ENCODE data around the gene MYD88. TPM values are rescaled to one million over a fixed set of nuclear protein-coding genes. Genes with fewer than 3 reads are reported as not detected.
A peak's percentile ranks its signal among the peaks of the same experiment; 100 is the strongest.

MYD88 gene
- total RNA-seq (2012; rRNA removed), result 10.5 and 12.4 TPM in 2 replicates

GRCh38 chr3:38138349-38139190 lies at the start of gene MYD88:
Gene MYD88 (plus strand): TSS chr3:38138661. CDS start chr3:38138701, 40 bp downstream.
- Histone ChIP-seq H3K27me3 (ENCODE audit: control insufficient read depth, insufficient read depth, low read length) (no peaks in the 10 kb centered on the region), H3K4me1 (ENCODE audit: control insufficient read depth, insufficient read depth, low read length) (peaks cover 21% of the 10 kb centered on the region), H3K36me3 (ENCODE audit: insufficient read depth, low read length) (peaks cover 22% of the 10 kb centered on the region), H3K4me2 (ENCODE audit: low read length) (peak within 1 kb of the TSS; percentile 96), H3K9me3 (replicated peaks; ENCODE audit: low read length) (no peaks in the 10 kb centered on the region), H3K9ac (ENCODE audit: low read depth, low read length) (peak within 1 kb of the TSS; percentile 83), H3K4me3 (ENCODE audit: low read length) (peak within 1 kb of the TSS; percentile 96)

GRCh38 chr3:38089163-38089562 lies 49.3 kb upstream of the MYD88 start:
- H3K4me3 ChIP-seq (ENCODE audit: low read length), result no peak overlapping the region
- H3K27me3 ChIP-seq (ENCODE audit: control insufficient read depth, insufficient read depth, low read length), result peaks cover 36% of the 10 kb centered on the region
- no peaks in the 10 kb centered on the region for H3K36me3 ChIP-seq (ENCODE audit: insufficient read depth, low read length)
- H3K9ac ChIP-seq (ENCODE audit: low read depth, low read length), result no peak overlapping the region
- no peak overlapping the region for H3K4me2 ChIP-seq (ENCODE audit: low read length)
- no peaks in the 10 kb centered on the region for H3K4me1 ChIP-seq (ENCODE audit: control insufficient read depth, insufficient read depth, low read length)
- no peaks in the 10 kb centered on the region for H3K9me3 ChIP-seq (replicated peaks; ENCODE audit: low read length)

GRCh38 chr3:38090453-38090852 lies 48.0 kb upstream of the MYD88 start:
- H3K27me3 ChIP-seq (ENCODE audit: control insufficient read depth, insufficient read depth, low read length), result peaks cover 48% of the 10 kb centered on the region
- H3K9me3 ChIP-seq (replicated peaks; ENCODE audit: low read length), result no peaks in the 10 kb centered on the region
- H3K9ac ChIP-seq (ENCODE audit: low read depth, low read length), result no peak overlapping the region
- no peak overlapping the region for H3K4me2 ChIP-seq (ENCODE audit: low read length)
- no peaks in the 10 kb centered on the region for H3K36me3 ChIP-seq (ENCODE audit: insufficient read depth, low read length)
- H3K4me1 ChIP-seq (ENCODE audit: control insufficient read depth, insufficient read depth, low read length), result no peaks in the 10 kb centered on the region
- H3K4me3 ChIP-seq (ENCODE audit: low read length), result no peak overlapping the region

- no peaks in the 10 kb centered on the region for H3K36me3 ChIP-seq (ENCODE audit: insufficient read depth, low read length)
- H3K27me3 ChIP-seq (ENCODE audit: control insufficient read depth, insufficient read depth, low read length), result peaks cover 86% of the 10 kb centered on the region
- no peaks in the 10 kb centered on the region for H3K9me3 ChIP-seq (replicated peaks; ENCODE audit: low read length)
- H3K4me1 ChIP-seq (ENCODE audit: control insufficient read depth, insufficient read depth, low read length), result no peaks in the 10 kb centered on the region
- no peak overlapping the region for H3K9ac ChIP-seq (ENCODE audit: low read depth, low read length)
- H3K4me3 ChIP-seq (ENCODE audit: low read length), result no peak overlapping the region
- H3K4me2 ChIP-seq (ENCODE audit: low read length), result no peak overlapping the region
Measured at GRCh38 chr3:38094999-38095398, 43.5 kb upstream of the MYD88 start.

GRCh38 chr3:38095669-38096483 lies 42.6 kb upstream of the MYD88 start:
- H3K9ac ChIP-seq (ENCODE audit: low read depth, low read length), result no peak overlapping the region
- no peaks in the 10 kb centered on the region for H3K9me3 ChIP-seq (replicated peaks; ENCODE audit: low read length)
- no peaks in the 10 kb centered on the region for H3K36me3 ChIP-seq (ENCODE audit: insufficient read depth, low read length)
- H3K4me2 ChIP-seq (ENCODE audit: low read length), result no peak overlapping the region
- no peak overlapping the region for H3K4me3 ChIP-seq (ENCODE audit: low read length)
- no peaks in the 10 kb centered on the region for H3K4me1 ChIP-seq (ENCODE audit: control insufficient read depth, insufficient read depth, low read length)
- H3K27me3 ChIP-seq (ENCODE audit: control insufficient read depth, insufficient read depth, low read length), result peaks cover 87% of the 10 kb centered on the region

- H3K9me3 ChIP-seq (replicated peaks; ENCODE audit: low read length), result no peaks in the 10 kb centered on the region
- H3K4me2 ChIP-seq (ENCODE audit: low read length), result no peak overlapping the region
- peaks cover 85% of the 10 kb centered on the region for H3K27me3 ChIP-seq (ENCODE audit: control insufficient read depth, insufficient read depth, low read length)
- H3K36me3 ChIP-seq (ENCODE audit: insufficient read depth, low read length), result no peaks in the 10 kb centered on the region
- H3K9ac ChIP-seq (ENCODE audit: low read depth, low read length), result no peak overlapping the region
- no peak overlapping the region for H3K4me3 ChIP-seq (ENCODE audit: low read length)
- no peaks in the 10 kb centered on the region for H3K4me1 ChIP-seq (ENCODE audit: control insufficient read depth, insufficient read depth, low read length)
Measured at GRCh38 chr3:38097446-38098375, 40.8 kb upstream of the MYD88 start.

- no peak overlapping the region for H3K4me3 ChIP-seq (ENCODE audit: low read length)
- H3K9ac ChIP-seq (ENCODE audit: low read depth, low read length), result no peak overlapping the region
- peaks cover 84% of the 10 kb centered on the region for H3K27me3 ChIP-seq (ENCODE audit: control insufficient read depth, insufficient read depth, low read length)
- H3K9me3 ChIP-seq (replicated peaks; ENCODE audit: low read length), result no peaks in the 10 kb centered on the region
- H3K4me1 ChIP-seq (ENCODE audit: control insufficient read depth, insufficient read depth, low read length), result no peaks in the 10 kb centered on the region
- no peaks in the 10 kb centered on the region for H3K36me3 ChIP-seq (ENCODE audit: insufficient read depth, low read length)
- H3K4me2 ChIP-seq (ENCODE audit: low read length), result no peak overlapping the region
Measured at GRCh38 chr3:38098376-38098723, 40.1 kb upstream of the MYD88 start.

GRCh38 chr3:38099518-38099917 lies 38.9 kb upstream of the MYD88 start:
- Histone ChIP-seq H3K4me3 (ENCODE audit: low read length) (no peak overlapping the region), H3K36me3 (ENCODE audit: insufficient read depth, low read length) (no peaks in the 10 kb centered on the region), H3K4me1 (ENCODE audit: control insufficient read depth, insufficient read depth, low read length) (no peaks in the 10 kb centered on the region), H3K27me3 (ENCODE audit: control insufficient read depth, insufficient read depth, low read length) (peaks cover 79% of the 10 kb centered on the region), H3K4me2 (ENCODE audit: low read length) (no peak overlapping the region), H3K9me3 (replicated peaks; ENCODE audit: low read length) (no peaks in the 10 kb centered on the region), H3K9ac (ENCODE audit: low read depth, low read length) (no peak overlapping the region)

GRCh38 chr3:38100498-38100897 lies 38.0 kb upstream of the MYD88 start:
- Histone ChIP-seq H3K4me3 (ENCODE audit: low read length) (no peak overlapping the region), H3K9me3 (replicated peaks; ENCODE audit: low read length) (no peaks in the 10 kb centered on the region), H3K9ac (ENCODE audit: low read depth, low read length) (no peak overlapping the region), H3K4me2 (ENCODE audit: low read length) (no peak overlapping the region), H3K36me3 (ENCODE audit: insufficient read depth, low read length) (no peaks in the 10 kb centered on the region), H3K4me1 (ENCODE audit: control insufficient read depth, insufficient read depth, low read length) (no peaks in the 10 kb centered on the region), H3K27me3 (ENCODE audit: control insufficient read depth, insufficient read depth, low read length) (peaks cover 74% of the 10 kb centered on the region)

GRCh38 chr3:38101811-38102443 lies 36.5 kb upstream of the MYD88 start:
- Histone ChIP-seq H3K9ac (ENCODE audit: low read depth, low read length) (no peak overlapping the region), H3K4me1 (ENCODE audit: control insufficient read depth, insufficient read depth, low read length) (no peaks in the 10 kb centered on the region), H3K27me3 (ENCODE audit: control insufficient read depth, insufficient read depth, low read length) (peaks cover 65% of the 10 kb centered on the region), H3K36me3 (ENCODE audit: insufficient read depth, low read length) (no peaks in the 10 kb centered on the region), H3K9me3 (replicated peaks; ENCODE audit: low read length) (no peaks in the 10 kb centered on the region), H3K4me3 (ENCODE audit: low read length) (no peak overlapping the region), H3K4me2 (ENCODE audit: low read length) (no peak overlapping the region)

- H3K4me1 ChIP-seq (ENCODE audit: control insufficient read depth, insufficient read depth, low read length), result no peaks in the 10 kb centered on the region
- no peak overlapping the region for H3K9ac ChIP-seq (ENCODE audit: low read depth, low read length)
- no peaks in the 10 kb centered on the region for H3K9me3 ChIP-seq (replicated peaks; ENCODE audit: low read length)
- no peak overlapping the region for H3K4me3 ChIP-seq (ENCODE audit: low read length)
- H3K4me2 ChIP-seq (ENCODE audit: low read length), result no peak overlapping the region
- peaks cover 60% of the 10 kb centered on the region for H3K27me3 ChIP-seq (ENCODE audit: control insufficient read depth, insufficient read depth, low read length)
- no peaks in the 10 kb centered on the region for H3K36me3 ChIP-seq (ENCODE audit: insufficient read depth, low read length)
Measured at GRCh38 chr3:38102444-38102814, 36.0 kb upstream of the MYD88 start.
